ENCODE measurements around the gene PDLIM7. TPM values are rescaled to one million over a fixed set of nuclear protein-coding genes. Genes with fewer than 3 reads are reported as not detected.

The PDLIM7 gene
- total RNA-seq, 2 donors from 2014 or later = 34.9 to 38.8 TPM

- H3K27me3 Mint-ChIP-seq = no peaks in the 10 kb centered on the region
- H3K4me3 Mint-ChIP-seq = no peak overlapping the region
- H3K4me1 Mint-ChIP-seq = no peaks in the 10 kb centered on the region
- no peak for ATAC-seq (replicated peaks)
- no peak overlapping the region for H3K27ac Mint-ChIP-seq
- H3K36me3 Mint-ChIP-seq (ENCODE audit: low read depth) = no peaks in the 10 kb centered on the region
- no peaks in the 10 kb centered on the region for H3K9me3 Mint-ChIP-seq
Observed at GRCh38 chr5:177483994-177484901, 13.2 kb downstream of the PDLIM7 start.

- no peak for ATAC-seq (replicated peaks)
- H3K4me3 Mint-ChIP-seq = no peak overlapping the region
- no peaks in the 10 kb centered on the region for H3K4me1 Mint-ChIP-seq
- no peaks in the 10 kb centered on the region for H3K27me3 Mint-ChIP-seq
- no peaks in the 10 kb centered on the region for H3K36me3 Mint-ChIP-seq (ENCODE audit: low read depth)
- no peaks in the 10 kb centered on the region for H3K9me3 Mint-ChIP-seq
- no peak overlapping the region for H3K27ac Mint-ChIP-seq
Observed at GRCh38 chr5:177483042-177483441, 14.4 kb downstream of the PDLIM7 start.

DNA sequence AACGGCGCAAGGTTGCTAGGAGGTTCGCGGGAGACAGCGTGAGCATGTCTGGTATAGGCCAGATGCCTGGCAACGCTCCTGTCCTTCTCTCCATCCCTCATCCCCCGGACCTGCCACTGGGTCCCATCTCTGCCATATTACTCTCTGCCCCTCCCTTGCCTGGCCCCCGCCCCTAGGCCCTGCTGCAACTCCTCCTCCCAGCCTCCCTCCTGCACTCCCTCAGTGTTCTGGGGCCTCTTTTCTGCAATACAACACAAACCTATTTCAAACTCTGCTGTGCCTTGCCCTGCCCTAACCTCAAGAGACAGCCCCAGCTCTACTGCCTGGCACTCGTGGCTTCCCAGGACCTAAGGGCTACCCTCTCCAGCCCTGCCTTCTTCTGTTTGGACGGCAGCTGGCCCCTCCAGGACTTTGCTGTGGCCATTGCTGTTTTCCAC, 15.0 kb downstream of the PDLIM7 start:
- no peaks in the 10 kb centered on the region for H3K9me3 Mint-ChIP-seq
- H3K4me1 Mint-ChIP-seq = no peaks in the 10 kb centered on the region
- no peaks in the 10 kb centered on the region for H3K36me3 Mint-ChIP-seq (ENCODE audit: low read depth)
- no peak overlapping the region for H3K27ac Mint-ChIP-seq
- H3K27me3 Mint-ChIP-seq = no peaks in the 10 kb centered on the region
- no peak for ATAC-seq (replicated peaks)
- no peak overlapping the region for H3K4me3 Mint-ChIP-seq

DNA sequence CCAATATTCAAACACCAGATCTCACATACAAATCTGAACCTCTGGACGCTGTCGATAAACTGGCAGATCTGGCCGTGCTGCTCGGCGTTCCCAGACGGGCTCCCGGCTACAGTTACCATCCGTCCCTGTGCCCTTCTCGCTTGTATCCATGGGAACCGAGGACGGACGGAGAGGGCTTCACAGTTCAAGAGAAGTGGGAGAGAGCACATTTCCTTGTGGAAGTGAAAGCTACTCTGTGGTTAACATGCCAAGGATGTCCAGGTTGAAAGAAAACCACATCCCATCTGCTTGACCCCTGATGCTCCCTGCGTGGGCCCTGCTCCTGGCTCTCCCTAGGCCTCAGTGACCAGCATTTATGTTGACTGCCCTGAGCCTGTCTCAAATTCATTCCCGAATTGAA, 17.6 kb downstream of the PDLIM7 start:
- Mint-ChIP-seq H3K27ac (peak overlapping the region; percentile 61), H3K9me3 (no peaks in the 10 kb centered on the region), H3K27me3 (no peaks in the 10 kb centered on the region), H3K36me3 (ENCODE audit: low read depth) (no peaks in the 10 kb centered on the region), H3K4me3 (no peak overlapping the region), H3K4me1 (peaks cover 10% of the 10 kb centered on the region)
- ATAC-seq (replicated peaks) = no peak

DNA sequence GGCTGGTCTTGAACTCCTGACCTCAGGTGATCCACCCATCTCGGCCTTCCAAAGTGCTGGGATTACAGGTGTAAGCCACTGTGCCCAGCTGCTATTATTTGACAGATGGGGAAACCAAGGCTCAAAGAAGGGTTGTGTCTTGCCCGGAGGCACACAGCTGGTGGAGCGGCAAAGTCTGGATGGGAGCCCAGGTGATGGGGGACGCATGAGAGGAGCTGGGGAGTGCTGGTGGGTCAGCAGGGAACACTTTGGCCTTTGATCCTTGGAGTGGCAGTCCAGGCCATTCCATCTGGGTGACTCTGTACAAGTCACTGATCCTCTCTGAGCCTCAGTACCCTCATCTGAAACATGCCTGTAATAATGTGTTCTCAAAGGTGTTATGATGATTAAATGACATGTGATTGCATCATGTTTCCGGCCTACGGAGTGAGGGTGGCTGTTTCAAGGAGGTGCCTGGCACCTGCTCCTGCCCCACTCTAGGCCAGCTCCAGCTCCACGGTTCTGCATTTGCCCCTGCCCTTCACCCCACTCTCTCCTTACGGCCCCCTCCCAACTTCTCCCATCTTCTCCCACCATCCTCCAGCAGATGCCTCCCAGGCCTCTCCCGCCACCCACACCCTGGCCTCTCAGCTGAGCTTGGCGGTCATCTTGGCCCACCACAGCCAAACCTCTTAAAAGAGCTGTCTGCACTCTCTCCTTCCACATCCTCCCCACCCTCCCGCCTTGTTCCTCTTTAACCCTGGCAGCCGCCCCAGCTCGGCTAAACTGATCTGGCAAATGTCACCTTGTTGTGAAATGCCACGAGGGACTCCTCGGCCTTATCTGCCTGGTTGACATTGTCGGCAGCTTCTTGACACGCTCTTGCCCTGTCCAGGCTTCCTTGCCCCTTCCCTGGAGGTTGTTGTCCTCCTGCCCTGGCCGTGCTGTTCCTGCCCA, 18.4 kb downstream of the PDLIM7 start:
- Mint-ChIP-seq H3K4me3 (no peak overlapping the region), H3K27ac (peak overlapping the region; percentile 61), H3K36me3 (ENCODE audit: low read depth) (peaks cover 4% of the 10 kb centered on the region), H3K4me1 (peaks cover 14% of the 10 kb centered on the region), H3K27me3 (peaks cover 4% of the 10 kb centered on the region), H3K9me3 (no peaks in the 10 kb centered on the region)
- ATAC-seq (replicated peaks) = peak; percentile 63

- H3K4me3 Mint-ChIP-seq = no peak overlapping the region
- ATAC-seq (replicated peaks) = no peak
- peaks cover 7% of the 10 kb centered on the region for H3K27me3 Mint-ChIP-seq
- peaks cover 17% of the 10 kb centered on the region for H3K4me1 Mint-ChIP-seq
- H3K36me3 Mint-ChIP-seq (ENCODE audit: low read depth) = peaks cover 5% of the 10 kb centered on the region
- no peaks in the 10 kb centered on the region for H3K9me3 Mint-ChIP-seq
- peak overlapping the region; percentile 56 for H3K27ac Mint-ChIP-seq
Observed at GRCh38 chr5:177477701-177478477, 19.5 kb downstream of the PDLIM7 start.

DNA sequence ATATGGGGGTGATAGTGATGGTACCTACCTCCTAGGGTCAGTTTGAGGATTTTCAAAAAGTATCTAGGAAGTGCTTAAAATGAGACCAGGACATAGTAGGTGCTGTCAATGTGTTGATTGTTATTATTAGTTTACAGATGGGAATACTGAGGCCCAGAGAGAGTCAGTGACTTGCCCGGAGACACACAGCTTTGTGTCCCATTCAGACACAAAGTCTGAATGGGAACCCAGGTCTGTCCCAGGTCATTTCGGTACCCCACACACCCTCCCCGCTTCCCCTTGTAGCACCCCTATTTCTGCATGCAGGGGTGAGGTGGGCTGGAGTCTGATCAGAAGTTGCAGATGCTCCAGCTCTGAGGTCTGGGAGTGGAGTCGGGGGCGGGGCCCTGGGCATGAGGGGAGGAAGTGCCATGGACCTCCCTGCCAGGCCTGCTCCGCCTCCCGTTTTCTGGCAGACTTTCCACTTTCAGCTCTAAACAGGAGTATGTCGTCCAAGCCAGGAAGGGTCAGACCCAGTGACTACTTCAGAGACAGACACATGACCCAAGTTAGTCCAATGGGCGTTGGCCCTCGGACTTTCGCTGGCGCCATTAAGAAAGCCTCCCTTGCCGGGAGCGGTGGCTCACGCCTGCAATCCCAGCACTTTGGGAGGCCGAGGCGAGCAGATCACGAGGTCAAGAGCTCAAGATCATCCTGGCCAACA, 20.7 kb downstream of the PDLIM7 start:
- Mint-ChIP-seq H3K27me3 (peaks cover 7% of the 10 kb centered on the region), H3K4me3 (no peak overlapping the region), H3K9me3 (no peaks in the 10 kb centered on the region), H3K36me3 (ENCODE audit: low read depth) (peaks cover 5% of the 10 kb centered on the region), H3K27ac (no peak overlapping the region), H3K4me1 (peaks cover 17% of the 10 kb centered on the region)
- no peak for ATAC-seq (replicated peaks)

- Mint-ChIP-seq H3K27ac (no peak overlapping the region), H3K27me3 (peaks cover 7% of the 10 kb centered on the region), H3K9me3 (no peaks in the 10 kb centered on the region), H3K4me3 (no peak overlapping the region), H3K4me1 (peaks cover 17% of the 10 kb centered on the region), H3K36me3 (ENCODE audit: low read depth) (peaks cover 5% of the 10 kb centered on the region)
- no peak for ATAC-seq (replicated peaks)
Observed at GRCh38 chr5:177475563-177476427, 21.6 kb downstream of the PDLIM7 start.

GRCh38 chr5:177474846-177475562, 22.4 kb downstream of the PDLIM7 start:
- Mint-ChIP-seq H3K36me3 (ENCODE audit: low read depth) (peaks cover 5% of the 10 kb centered on the region), H3K9me3 (no peaks in the 10 kb centered on the region), H3K4me1 (peaks cover 17% of the 10 kb centered on the region), H3K4me3 (peak overlapping the region; percentile 78), H3K27ac (no peak overlapping the region), H3K27me3 (peaks cover 7% of the 10 kb centered on the region)
- no peak for ATAC-seq (replicated peaks)

GRCh38 chr5:177474002-177474476, 23.4 kb downstream of the PDLIM7 start:
- H3K4me1 Mint-ChIP-seq = peaks cover 17% of the 10 kb centered on the region
- ATAC-seq (replicated peaks) = no peak
- H3K27me3 Mint-ChIP-seq = peaks cover 7% of the 10 kb centered on the region
- H3K27ac Mint-ChIP-seq = peak overlapping the region; percentile 25
- H3K9me3 Mint-ChIP-seq = no peaks in the 10 kb centered on the region
- peak overlapping the region; percentile 78 for H3K4me3 Mint-ChIP-seq
- H3K36me3 Mint-ChIP-seq (ENCODE audit: low read depth) = peaks cover 5% of the 10 kb centered on the region

DNA sequence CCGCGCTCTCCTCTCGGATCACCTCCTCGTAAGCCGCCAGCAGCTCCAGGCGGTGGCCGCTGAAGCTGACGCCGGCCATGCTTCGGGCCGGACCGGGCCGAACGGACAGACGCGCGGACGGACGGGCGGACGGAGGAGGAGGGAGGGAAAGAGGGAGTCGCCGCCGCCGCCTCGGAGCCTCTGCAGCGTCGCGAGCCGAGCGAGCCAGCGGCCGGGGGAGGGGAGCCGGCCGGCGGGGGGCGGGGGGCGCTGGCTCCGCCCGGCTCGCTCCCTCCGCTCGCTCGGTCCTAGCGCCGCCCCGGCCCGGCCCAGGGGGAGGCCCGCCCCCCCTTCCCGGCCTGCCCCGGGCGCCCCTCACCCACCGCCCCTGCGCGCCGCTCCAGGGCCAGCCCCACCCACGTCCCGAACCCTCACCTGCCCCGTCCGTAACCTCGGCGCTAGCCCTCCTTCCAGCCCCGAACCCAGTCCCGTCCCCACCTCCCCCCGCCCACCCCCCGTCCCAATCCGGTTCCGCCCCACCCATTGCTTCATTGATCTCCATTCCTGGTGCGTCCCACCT, 23.9 kb downstream of the PDLIM7 start, which contains the start of gene DBN1:
DBN1 (minus strand) TSS at position 192 of the 559 bp plus-strand sequence; CDS start at position 79, 113 bp downstream.
- peaks cover 7% of the 10 kb centered on the region for H3K27me3 Mint-ChIP-seq
- ATAC-seq (replicated peaks) = no peak
- peaks cover 5% of the 10 kb centered on the region for H3K36me3 Mint-ChIP-seq (ENCODE audit: low read depth)
- peaks cover 17% of the 10 kb centered on the region for H3K4me1 Mint-ChIP-seq
- H3K27ac Mint-ChIP-seq = peak within 1 kb of the TSS; percentile 25
- peak within 1 kb of the TSS; percentile 78 for H3K4me3 Mint-ChIP-seq
- no peaks in the 10 kb centered on the region for H3K9me3 Mint-ChIP-seq
